SK-N-DZ (cell line): ENCODE results near the gene USP1.

ENCODE experiments used
- DNase-seq: peaks from one replicate; pipeline ENCODE4 v3.0.0-alpha.2; 2015; ENCODE audit warnings: low spot score

The USP1 gene

GRCh38 chr1:62487956-62488355 lies 51.1 kb downstream of the USP1 start:
- no peak for DNase-seq

- no peak for DNase-seq
Measured at GRCh38 chr1:62492521-62492920, 55.7 kb downstream of the USP1 start.

GRCh38 chr1:62493656-62494055 lies 56.8 kb downstream of the USP1 start:
- no peak for DNase-seq

GRCh38 chr1:62494137-62494536 lies 57.3 kb downstream of the USP1 start:
- DNase-seq, result no peak

GRCh38 chr1:62500210-62500609 lies 63.4 kb downstream of the USP1 start:
- no peak for DNase-seq
